OCI-LY1 (cell line): ENCODE measurements around the gene PRKCE.

Experiments used
- H2AFZ ChIP-seq: fragments of 200-600 bp; sonication (generic), shearing (Covaris generic); 2 replicates; pipeline ENCODE4 v1.6.0; 2014; ENCODE audit warnings: antibody characterized with exemption, mild to moderate bottlenecking, low read length
- H3F3A ChIP-seq: fragments of 200-600 bp; sonication (generic), shearing (Covaris generic); 2 replicates; pipeline ENCODE4 v1.6.0; 2014; ENCODE audit warnings: mild to moderate bottlenecking, antibody characterized with exemption, low read length, moderate library complexity; ENCODE audit not compliant: insufficient read depth
- H3K27ac ChIP-seq: fragments of 200-600 bp; sonication (generic); 2 replicates; pipeline ENCODE4 v1.5.1; 2014; ENCODE audit warnings: low read length, mixed run types, mild to moderate bottlenecking, low read depth; ENCODE audit not compliant: poor library complexity, severe bottlenecking
- H3K27me3 ChIP-seq: fragments of 200-600 bp; sonication (generic); 2 replicates; pipeline ENCODE4 v1.6.0; 2014; ENCODE audit warnings: antibody characterized with exemption, mild to moderate bottlenecking, low read length, moderate library complexity; ENCODE audit not compliant: insufficient read depth
- H3K36me3 ChIP-seq: fragments of 200-600 bp; sonication (generic); 2 replicates; pipeline ENCODE4 v1.6.1; 2014; ENCODE audit warnings: mild to moderate bottlenecking, antibody characterized with exemption, low read length, moderate library complexity, mixed read lengths; ENCODE audit not compliant: insufficient read depth
- H3K4me1 ChIP-seq: fragments of 200-600 bp; sonication (generic); 2 replicates; pipeline ENCODE4 v1.5.1; 2014; ENCODE audit warnings: mild to moderate bottlenecking, low read length, moderate library complexity; ENCODE audit not compliant: insufficient read depth, severe bottlenecking
- H3K4me2 ChIP-seq: fragments of 200-600 bp; sonication (generic), shearing (Covaris generic); 2 replicates; pipeline ENCODE4 v1.6.1; 2014; ENCODE audit warnings: low read length
- H3K4me3 ChIP-seq: fragments of 200-600 bp; sonication (generic); 2 replicates; pipeline ENCODE4 v1.5.1; 2014; ENCODE audit warnings: low read length, low read depth, mild to moderate bottlenecking, mixed read lengths; ENCODE audit not compliant: poor library complexity, severe bottlenecking
- H3K79me2 ChIP-seq: fragments of 200-600 bp; shearing (Covaris generic); 2 replicates; pipeline ENCODE4 v1.6.1; 2016; ENCODE audit warnings: mixed run types, low read length, mixed read lengths; ENCODE audit not compliant: insufficient read depth
- H3K9ac ChIP-seq: fragments of 200-600 bp; sonication (generic), shearing (Covaris generic); 2 replicates; pipeline ENCODE4 v1.6.1; 2014; ENCODE audit warnings: mild to moderate bottlenecking, low read length, mixed read lengths
- H3K9me2 ChIP-seq: fragments of 200-600 bp; sonication (generic), shearing (Covaris generic); 2 replicates; pipeline ENCODE4 v1.6.1; 2014; ENCODE audit warnings: low read depth, mild to moderate bottlenecking, low read length, mixed read lengths
- H3K9me3 ChIP-seq: fragments of 200-600 bp; shearing (Covaris generic); 2 replicates; pipeline ENCODE4 v1.6.1; 2014; ENCODE audit warnings: low read length, mixed read lengths
- H4K20me1 ChIP-seq: fragments of 200-600 bp; sonication (generic), shearing (Covaris generic); 2 replicates; pipeline ENCODE4 v1.6.0; 2016; ENCODE audit warnings: mild to moderate bottlenecking, low read length; ENCODE audit not compliant: insufficient read depth
- EZH2 ChIP-seq: fragments of 200-600 bp; sonication (generic), shearing (Covaris generic); IDR thresholded peaks from 2 replicates; pipeline ENCODE4 v1.8.0; 2017; ENCODE audit warnings: borderline replicate concordance, mixed run types, mild to moderate bottlenecking, antibody characterized with exemption, low read length, moderate library complexity, mixed read lengths
- TF ChIP-seq, protein P1 (sequence below): fragments of 200-600 bp; sonication (generic), shearing (Covaris generic); IDR thresholded peaks from 2 replicates; pipeline ENCODE4 v1.5.1; 2017; ENCODE audit warnings: mild to moderate bottlenecking, antibody characterized with exemption, low read length, moderate library complexity, mixed read lengths

Gene PRKCE

GRCh38 chr2:45640576-45640975, 10.9 kb upstream of the PRKCE start:
- no peaks in the 10 kb centered on the region for H3K9me2 ChIP-seq
- no peak overlapping the region for H2AFZ ChIP-seq
- H3K79me2 ChIP-seq = no peaks in the 10 kb centered on the region
- H3K4me1 ChIP-seq = peaks cover 6% of the 10 kb centered on the region
- no peaks in the 10 kb centered on the region for H3K36me3 ChIP-seq
- H3K4me2 ChIP-seq = no peak overlapping the region
- no peaks in the 10 kb centered on the region for H3K9me3 ChIP-seq
- no peaks in the 10 kb centered on the region for H3F3A ChIP-seq
- no peak overlapping the region for H3K4me3 ChIP-seq
- TF ChIP-seq EZH2 = no peak
- TF ChIP-seq, protein P1, sequence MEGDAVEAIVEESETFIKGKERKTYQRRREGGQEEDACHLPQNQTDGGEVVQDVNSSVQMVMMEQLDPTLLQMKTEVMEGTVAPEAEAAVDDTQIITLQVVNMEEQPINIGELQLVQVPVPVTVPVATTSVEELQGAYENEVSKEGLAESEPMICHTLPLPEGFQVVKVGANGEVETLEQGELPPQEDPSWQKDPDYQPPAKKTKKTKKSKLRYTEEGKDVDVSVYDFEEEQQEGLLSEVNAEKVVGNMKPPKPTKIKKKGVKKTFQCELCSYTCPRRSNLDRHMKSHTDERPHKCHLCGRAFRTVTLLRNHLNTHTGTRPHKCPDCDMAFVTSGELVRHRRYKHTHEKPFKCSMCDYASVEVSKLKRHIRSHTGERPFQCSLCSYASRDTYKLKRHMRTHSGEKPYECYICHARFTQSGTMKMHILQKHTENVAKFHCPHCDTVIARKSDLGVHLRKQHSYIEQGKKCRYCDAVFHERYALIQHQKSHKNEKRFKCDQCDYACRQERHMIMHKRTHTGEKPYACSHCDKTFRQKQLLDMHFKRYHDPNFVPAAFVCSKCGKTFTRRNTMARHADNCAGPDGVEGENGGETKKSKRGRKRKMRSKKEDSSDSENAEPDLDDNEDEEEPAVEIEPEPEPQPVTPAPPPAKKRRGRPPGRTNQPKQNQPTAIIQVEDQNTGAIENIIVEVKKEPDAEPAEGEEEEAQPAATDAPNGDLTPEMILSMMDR = no peak
- no peaks in the 10 kb centered on the region for H3K27me3 ChIP-seq
- H3K27ac ChIP-seq = no peak overlapping the region
- no peak overlapping the region for H3K9ac ChIP-seq
- no peaks in the 10 kb centered on the region for H4K20me1 ChIP-seq

DNA sequence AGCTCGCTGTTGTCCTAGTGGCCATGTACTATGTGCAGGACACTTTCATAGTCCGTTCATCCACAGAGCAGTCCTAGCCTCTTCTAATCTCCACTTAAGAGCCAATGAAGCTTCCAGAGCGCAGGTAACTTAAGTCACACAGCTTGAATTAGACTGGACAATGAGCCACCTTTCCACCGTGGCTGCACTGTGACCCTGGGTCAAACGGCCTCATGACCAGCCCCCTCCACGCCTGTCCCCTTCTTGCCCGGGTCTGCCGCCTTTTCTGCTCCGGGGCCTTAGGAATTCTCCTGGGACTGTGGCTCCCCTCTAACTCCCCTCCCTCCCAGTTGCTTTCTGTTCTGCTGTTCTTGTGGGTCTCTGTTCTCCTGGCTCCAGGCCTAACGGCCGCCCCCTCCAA, 8.4 kb upstream of the PRKCE start:
- Histone ChIP-seq H3K79me2 (no peaks in the 10 kb centered on the region), H3F3A (no peaks in the 10 kb centered on the region), H2AFZ (no peak overlapping the region), H3K9me2 (no peaks in the 10 kb centered on the region), H3K27ac (no peak overlapping the region), H3K9ac (peak overlapping the region; percentile 55), H3K9me3 (no peaks in the 10 kb centered on the region), H3K27me3 (no peaks in the 10 kb centered on the region), H3K4me3 (peak overlapping the region; percentile 53), H3K36me3 (no peaks in the 10 kb centered on the region), H4K20me1 (no peaks in the 10 kb centered on the region), H3K4me2 (peak overlapping the region; percentile 74), H3K4me1 (peaks cover 6% of the 10 kb centered on the region)
- TF ChIP-seq EZH2 = no peak
- TF ChIP-seq, protein P1 = no peak

DNA sequence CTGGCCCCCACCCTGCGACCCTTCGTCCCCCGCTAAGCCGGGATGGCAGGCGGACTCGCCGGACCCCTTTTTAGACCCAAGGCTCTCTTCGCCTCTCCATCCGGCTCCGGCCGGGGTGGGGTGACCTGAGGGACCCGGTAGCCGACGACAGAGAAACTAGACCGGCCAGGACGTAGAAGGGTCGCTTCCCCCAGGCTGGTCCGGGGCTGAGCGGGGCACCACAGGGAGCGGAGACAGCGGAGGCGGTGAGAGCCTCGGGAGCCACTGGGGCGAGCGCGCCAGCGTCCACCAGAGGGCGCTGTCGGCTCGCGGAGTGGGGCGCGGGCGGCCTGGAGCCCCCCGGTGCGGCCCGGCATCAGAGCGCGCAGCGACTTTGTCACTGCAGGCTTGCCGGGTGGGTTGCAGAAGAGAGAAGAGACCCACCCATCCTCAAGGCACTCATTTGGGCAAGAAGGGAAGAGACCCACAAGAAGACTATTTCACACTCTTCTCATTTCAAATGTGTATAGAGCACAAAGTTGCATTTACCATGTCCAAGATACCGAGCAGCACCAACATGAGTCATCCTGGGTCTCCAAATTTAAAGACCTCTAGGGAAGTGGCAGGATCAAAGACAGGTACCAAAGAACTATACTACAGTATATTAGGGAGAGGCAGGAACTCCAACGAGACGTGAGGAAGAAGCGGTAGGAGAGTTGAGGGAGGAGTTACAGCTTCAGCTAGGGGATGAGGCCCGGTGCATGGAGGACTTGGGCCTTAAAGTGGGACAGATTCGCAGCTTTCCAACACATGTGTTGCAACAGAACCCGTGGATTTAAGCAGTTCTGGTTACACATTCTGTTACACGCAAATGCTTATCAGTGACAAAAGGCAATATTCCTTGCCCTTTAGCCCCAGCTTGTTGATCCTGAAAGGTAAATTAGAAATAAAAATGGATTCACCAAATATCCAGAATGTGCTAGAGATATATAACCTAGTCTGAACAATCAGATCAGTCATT, 7.6 kb upstream of the PRKCE start:
- Histone ChIP-seq H3K9ac (peak overlapping the region; percentile 55), H3K4me3 (peak overlapping the region; percentile 53), H3K79me2 (no peaks in the 10 kb centered on the region), H3F3A (no peaks in the 10 kb centered on the region), H3K9me2 (no peaks in the 10 kb centered on the region), H4K20me1 (no peaks in the 10 kb centered on the region), H3K27me3 (no peaks in the 10 kb centered on the region), H3K9me3 (no peaks in the 10 kb centered on the region), H3K4me2 (peak overlapping the region; percentile 74), H3K36me3 (no peaks in the 10 kb centered on the region), H3K27ac (no peak overlapping the region), H3K4me1 (peaks cover 6% of the 10 kb centered on the region), H2AFZ (no peak overlapping the region)
- TF ChIP-seq, protein P1 = peak; percentile 82
- no peak for TF ChIP-seq EZH2
